Lower leg skin (tissue), 3 donors: Measurements from ENCODE around the gene VENTX.

Experiments
- POLR2A ChIP-seq, 2 donors: fragments of 450-650 bp; IDR thresholded peaks; one replicate each; pipeline ENCODE4 v1.6.1; 2016 to 2017; ENCODE audit warnings: antibody characterized with exemption in 2 of 2, mild to moderate bottlenecking in 1 of 2, moderate library complexity in 1 of 2
- TF ChIP-seq, protein P1 (sequence below), 3 donors: fragments of 450-650 bp; IDR thresholded peaks; one replicate each; pipeline ENCODE4 v1.5.1; 2016; ENCODE audit warnings: antibody characterized with exemption in 3 of 3, mild to moderate bottlenecking in 3 of 3, moderate library complexity in 2 of 3

DNA sequence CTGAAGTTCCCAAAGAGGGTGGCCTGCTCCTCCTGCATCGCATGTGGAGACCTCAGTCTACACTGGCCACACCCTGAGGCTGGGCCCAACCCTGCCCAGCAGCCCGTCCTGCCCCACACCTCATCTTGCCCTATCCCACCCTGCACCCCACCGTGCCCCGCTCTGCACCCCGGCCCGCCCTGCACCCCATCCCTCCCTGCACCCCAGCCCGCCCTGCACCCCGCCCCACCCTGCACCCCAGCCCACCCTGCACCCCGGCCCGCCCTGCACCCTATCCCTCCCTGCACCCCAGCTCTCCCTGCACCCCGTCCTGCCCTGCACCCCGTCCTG is 14.5 kb downstream of the VENTX start:
- TF ChIP-seq, protein P1, sequence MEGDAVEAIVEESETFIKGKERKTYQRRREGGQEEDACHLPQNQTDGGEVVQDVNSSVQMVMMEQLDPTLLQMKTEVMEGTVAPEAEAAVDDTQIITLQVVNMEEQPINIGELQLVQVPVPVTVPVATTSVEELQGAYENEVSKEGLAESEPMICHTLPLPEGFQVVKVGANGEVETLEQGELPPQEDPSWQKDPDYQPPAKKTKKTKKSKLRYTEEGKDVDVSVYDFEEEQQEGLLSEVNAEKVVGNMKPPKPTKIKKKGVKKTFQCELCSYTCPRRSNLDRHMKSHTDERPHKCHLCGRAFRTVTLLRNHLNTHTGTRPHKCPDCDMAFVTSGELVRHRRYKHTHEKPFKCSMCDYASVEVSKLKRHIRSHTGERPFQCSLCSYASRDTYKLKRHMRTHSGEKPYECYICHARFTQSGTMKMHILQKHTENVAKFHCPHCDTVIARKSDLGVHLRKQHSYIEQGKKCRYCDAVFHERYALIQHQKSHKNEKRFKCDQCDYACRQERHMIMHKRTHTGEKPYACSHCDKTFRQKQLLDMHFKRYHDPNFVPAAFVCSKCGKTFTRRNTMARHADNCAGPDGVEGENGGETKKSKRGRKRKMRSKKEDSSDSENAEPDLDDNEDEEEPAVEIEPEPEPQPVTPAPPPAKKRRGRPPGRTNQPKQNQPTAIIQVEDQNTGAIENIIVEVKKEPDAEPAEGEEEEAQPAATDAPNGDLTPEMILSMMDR (IDR thresholded peaks at IDR 0.05) = no peak
- TF ChIP-seq POLR2A (IDR thresholded peaks at IDR 0.05) = no peak
